Neural progenitor cell (in vitro differentiated cells): ENCODE results near the gene MPC2.

Experiments used
- CTCF ChIP-seq: fragments of 200-600 bp; sonication (generic); IDR thresholded peaks from 2 replicates; pipeline ENCODE4 v1.5.1; 2017; ENCODE audit warnings: antibody characterized with exemption, mild to moderate bottlenecking
- EZH2 ChIP-seq: fragments of 200-600 bp; sonication (generic); IDR thresholded peaks from 2 replicates; pipeline ENCODE4 v1.6.1; 2017; ENCODE audit warnings: antibody characterized with exemption, mild to moderate bottlenecking, moderate library complexity
- EZH2phosphoT487 ChIP-seq: fragments of 200-600 bp; sonication (generic); IDR thresholded peaks from 2 replicates; pipeline ENCODE4 v1.6.1; 2017; ENCODE audit warnings: antibody characterized with exemption

GRCh38 chr1:167974698-167975097 lies 37.8 kb upstream of the MPC2 start:
- TF ChIP-seq CTCF (no peak), EZH2 (no peak), EZH2phosphoT487 (no peak)
